Limb (tissue), 2 donors: ENCODE measurements around the gene PAX5.

Experiments
- DNase-seq, 2 donors: peaks; one replicate each; pipeline ENCODE4 v3.0.0-alpha.2; 2016; ENCODE audit errors: extremely low spot score in 2 of 2

PAX5 gene

GRCh38 chr9:36902861-36903524 lies 131.1 kb downstream of the PAX5 start:
- peak in 1 of 2 donors; percentile 14 for DNase-seq

DNA sequence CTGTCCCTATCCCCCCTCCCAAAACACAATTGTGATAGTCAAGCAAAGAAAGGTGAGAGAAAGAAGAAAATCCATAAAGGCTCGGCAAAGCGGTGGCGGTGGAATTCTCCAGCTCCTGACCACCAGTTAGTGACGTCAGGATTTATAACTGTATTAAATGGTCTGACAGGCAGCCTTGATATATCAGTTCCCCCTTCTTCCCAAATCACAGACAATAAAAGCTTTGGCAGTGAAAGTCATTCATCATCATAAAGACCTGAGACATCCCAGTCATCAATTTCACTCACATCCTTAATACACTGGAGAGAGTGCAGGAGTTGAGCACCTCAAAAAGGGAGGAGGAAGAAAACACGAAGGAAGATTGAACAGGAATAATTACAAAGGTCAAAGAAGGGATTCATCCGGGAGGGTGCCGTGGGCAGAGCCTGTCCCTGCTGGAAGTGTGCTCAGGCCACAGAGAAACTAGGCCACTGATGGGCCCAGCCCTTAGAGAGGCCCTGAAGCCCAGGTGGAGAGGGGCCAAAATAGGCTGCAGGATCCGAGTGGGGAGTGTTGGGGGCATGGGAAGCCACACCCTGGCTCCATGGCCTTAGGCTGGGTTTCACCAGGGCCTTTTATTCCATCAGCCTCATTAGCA lies 131.9 kb downstream of the PAX5 start:
- peak in 1 of 2 donors; percentile 15 for DNase-seq

DNA sequence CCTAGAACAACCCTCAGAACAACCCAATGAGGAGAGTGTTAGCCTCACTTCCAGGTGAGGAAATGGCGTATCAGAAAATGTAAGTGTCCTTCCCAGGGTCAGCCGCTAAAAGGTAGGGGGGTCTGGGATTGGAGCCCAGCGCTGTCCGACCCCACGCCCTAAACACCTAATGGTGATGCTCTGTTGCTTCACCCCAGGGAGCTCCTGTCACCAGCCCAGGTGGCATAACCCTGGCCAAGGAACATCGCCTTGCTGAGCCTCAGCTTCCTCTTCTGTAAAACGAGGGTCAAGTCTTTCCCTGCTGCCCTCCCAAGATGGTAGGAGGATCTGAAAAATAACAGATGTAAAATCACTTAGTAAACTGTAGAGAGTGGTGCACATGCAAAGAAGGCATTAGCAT lies 132.5 kb downstream of the PAX5 start:
- no peak for DNase-seq

DNA sequence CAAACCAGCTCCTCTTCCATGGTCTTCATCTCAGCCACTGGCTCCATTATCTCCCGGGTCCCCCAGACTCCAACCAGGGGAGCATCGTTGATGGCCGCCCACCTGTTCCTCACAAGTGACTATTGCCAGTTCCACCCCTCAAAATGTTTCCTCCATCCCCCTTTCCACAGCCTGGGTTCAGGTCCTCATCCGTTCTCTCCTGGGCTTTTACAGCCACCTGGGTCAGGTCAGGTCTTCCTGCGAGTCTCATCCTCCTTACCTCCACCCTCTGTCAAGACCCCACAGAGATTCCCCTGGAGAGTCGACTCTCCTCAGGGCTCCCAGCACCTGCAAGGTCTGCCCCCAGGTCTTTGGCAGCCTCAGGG lies 133.2 kb downstream of the PAX5 start:
- DNase-seq = peak in 1 of 2 donors; percentile 16

DNA sequence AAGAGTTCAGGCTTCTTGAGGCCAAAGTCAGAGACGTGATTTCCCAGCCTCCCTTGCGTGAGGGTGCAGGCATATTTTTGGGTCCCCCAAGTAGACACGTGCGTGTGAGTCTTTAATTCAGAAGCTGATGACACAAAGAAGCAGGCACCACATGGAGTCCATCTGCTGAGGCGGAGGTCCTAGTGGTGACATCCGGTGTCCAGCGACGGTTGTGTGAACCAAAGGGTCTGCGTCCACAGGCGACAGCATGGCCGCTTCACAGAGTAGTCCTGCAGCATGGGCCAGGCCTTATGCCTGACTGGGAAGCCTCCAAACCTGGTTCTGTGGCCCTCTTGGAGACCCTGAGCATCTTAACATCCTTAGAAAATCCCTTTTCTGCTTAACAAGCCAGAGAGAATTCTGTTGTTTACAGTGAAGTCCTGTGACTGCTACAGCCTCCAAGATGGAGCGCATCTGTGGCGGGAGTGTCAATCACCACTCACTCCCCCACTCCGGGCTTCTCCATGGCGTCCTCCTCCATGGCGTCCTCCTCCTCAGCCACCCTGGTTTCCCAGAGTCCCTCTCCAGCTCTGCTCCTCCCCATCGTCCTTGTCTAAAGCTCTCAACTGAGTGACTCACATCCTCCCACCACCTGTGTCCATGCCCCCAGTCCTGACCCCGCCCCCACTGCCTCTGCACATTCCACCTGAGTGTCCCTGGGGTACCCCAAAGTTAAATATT lies 133.8 kb downstream of the PAX5 start:
- DNase-seq = peak in 1 of 2 donors; percentile 6

- DNase-seq = peak in 1 of 2 donors; percentile 10
Observed at GRCh38 chr9:36899406-36899805, 134.7 kb downstream of the PAX5 start.

DNA sequence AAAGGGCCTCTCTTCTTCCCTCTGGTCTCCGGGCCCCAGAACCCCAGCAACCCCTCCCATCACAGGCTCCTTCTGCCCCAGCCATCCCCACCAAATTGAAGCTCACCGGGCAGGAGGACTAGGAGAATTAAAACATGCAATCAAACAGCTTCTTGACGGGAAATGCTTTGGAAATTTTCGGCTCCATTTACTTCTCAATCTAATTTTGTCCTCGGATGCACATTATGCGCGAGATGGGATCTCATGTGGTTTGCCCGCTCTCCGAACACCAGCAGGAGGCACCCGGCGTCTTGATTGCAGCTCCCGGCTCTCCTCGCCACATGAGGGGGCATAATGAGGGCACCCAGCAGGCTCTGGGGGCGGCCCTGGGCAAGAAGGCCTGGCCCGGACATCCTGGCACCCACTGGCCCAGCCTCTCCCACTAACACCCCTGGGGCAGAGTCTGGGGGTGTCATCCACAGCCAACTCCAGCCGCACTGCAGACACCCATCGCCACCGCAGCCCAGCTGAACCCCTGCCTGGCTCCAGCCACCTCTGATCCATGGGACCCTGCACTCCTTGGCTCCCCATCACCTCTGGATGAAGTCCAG lies 135.5 kb downstream of the PAX5 start:
- peak in 1 of 2 donors; percentile 24 for DNase-seq

DNA sequence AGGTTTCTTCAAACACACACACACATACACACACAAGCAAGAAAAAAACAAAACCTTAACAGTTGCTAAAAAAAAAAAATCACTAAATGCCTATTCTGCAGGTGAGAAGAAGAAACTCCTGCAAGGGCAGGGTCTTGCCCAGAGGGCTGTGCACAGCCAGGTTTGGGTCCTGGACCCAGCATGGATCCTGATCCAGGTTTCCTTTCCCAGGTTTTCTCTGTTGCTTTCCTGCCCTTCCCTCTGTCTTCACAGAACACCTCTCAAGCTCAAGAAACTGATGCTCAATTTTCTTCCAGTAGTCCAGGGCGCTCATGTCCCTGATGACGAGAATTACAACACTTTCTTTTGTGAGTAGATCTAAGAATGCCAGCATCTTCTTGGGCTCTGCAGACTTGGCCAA lies 136.6 kb downstream of the PAX5 start:
- peak in 1 of 2 donors; percentile 5 for DNase-seq

DNA sequence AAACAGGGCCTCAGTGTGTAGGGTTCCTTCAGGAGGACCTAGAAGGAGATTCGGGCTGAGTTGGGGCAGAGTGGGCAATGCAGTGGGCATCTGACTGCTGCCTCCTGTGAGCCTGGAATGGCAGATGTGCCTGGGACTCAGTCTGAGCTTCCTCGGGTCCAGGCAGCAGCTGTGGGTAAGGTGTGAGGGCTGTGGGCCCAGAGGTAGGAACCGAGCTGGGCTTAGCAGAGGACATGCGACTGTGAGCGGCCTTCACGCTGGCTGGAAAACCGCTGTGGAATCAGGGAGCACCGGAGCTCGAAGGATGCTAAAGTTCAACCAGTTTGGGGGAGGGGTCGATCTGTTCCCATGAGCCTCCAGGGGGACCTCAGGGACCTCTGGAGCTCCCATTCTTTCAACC lies 137.0 kb downstream of the PAX5 start:
- peak in 1 of 2 donors; percentile 12 for DNase-seq

- peak in 1 of 2 donors; percentile 14 for DNase-seq
Observed at GRCh38 chr9:36896296-36896695, 137.8 kb downstream of the PAX5 start.

DNA sequence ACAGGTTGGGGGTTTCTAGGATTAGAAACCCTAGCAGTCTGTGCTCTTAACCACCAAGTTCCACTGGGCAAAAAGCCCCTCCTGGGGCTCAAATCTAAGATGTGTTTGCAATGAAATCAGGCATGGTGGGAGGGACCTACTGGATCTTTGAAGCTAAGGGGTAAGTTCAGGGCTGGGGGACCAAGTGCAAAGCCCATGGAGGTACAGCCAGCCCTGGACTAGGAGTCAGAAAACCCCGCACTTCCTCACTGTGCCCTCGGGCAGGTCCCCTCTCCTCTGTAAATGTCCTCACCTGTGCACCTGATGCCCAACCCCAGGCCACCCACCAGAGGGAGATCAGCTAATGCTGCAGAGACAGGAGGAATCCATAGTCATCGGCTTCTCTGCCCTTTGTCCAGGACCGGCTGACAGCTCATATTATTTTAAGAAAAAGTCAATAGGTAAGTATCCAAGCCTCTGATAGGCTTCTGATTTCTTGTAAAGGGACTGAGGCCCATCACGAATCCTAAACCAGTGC lies 138.3 kb downstream of the PAX5 start:
- peak in 1 of 2 donors; percentile 4 for DNase-seq

GRCh38 chr9:36894695-36895310 lies 139.3 kb downstream of the PAX5 start:
- DNase-seq = peak in 1 of 2 donors; percentile 9

- no peak for DNase-seq
Observed at GRCh38 chr9:36893911-36894310, 140.2 kb downstream of the PAX5 start.

DNA sequence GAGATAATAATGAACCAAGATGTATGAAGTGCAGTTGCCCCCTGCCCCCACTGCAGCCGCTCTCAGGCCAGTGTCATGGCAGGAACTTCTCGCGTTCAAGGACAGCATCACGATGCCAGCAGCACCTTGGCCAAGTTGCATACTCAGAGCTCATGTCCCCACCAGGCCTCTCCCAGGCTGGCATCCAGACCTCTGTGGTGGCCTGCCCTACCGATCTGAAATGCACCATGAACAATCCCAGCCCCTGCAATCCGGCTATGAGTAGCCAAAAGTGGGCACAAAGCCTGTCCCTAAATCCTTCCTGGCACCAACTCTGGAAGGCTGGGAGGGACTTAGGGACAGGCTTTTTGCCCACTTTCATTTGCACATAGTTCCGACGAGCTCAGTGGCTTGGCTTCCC lies 140.9 kb downstream of the PAX5 start:
- no peak for DNase-seq

DNA sequence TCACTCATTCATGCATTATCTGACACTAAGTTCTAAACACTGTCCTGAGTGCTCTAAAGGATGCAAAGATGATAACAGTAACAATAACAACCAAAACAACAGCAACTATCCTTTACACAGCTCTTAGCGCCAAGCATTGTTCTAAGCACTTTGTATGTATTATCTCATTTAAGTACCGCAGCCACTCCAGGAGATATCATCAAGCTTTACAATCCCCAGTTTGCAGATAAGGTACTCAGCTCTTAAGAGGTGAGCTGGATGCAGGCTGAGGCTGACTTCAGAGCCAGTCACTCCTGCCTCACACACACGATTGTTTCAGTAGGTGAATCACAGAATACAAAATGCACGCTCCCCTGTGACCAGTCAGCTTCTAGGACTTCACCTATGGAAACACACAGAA lies 141.8 kb downstream of the PAX5 start:
- no peak for DNase-seq

- DNase-seq = no peak
Observed at GRCh38 chr9:36891341-36891811, 142.7 kb downstream of the PAX5 start.

- DNase-seq = no peak
Observed at GRCh38 chr9:36889844-36890243, 144.2 kb downstream of the PAX5 start.

- no peak for DNase-seq
Observed at GRCh38 chr9:36888551-36888950, 145.5 kb downstream of the PAX5 start.

GRCh38 chr9:36884721-36885120 lies 149.3 kb downstream of the PAX5 start:
- no peak for DNase-seq

DNA sequence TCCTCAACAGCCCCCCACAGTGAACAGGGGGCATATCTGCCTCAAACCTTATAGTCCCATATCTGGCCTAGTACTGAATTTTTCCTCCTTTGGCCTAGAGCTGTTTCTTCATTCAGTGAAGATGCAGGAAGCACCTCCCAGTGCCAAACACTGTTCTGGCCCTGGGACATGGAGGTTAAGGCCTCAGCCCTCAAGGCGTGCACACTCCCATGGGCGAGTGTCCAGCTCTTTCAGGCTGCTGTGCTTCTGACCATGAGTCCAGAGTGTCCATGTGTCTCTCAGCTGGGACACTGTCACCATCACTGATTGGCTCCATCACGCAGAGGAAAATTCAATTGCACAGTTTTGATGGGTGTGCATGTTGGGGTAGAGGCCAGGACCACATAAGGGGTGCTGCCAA lies 151.5 kb downstream of the PAX5 start:
- DNase-seq = no peak

GRCh38 chr9:36881743-36882441 lies 152.2 kb downstream of the PAX5 start:
- no peak for DNase-seq
